ENCODE data around the gene CNTN4. TPM values are rescaled to one million over a fixed set of nuclear protein-coding genes. Genes with fewer than 3 reads are reported as not detected.

Gene CNTN4
- polyA plus RNA-seq, 4 donors, result 0.27 to 6.5 (median 2.6) TPM; not detected in 1

DNA sequence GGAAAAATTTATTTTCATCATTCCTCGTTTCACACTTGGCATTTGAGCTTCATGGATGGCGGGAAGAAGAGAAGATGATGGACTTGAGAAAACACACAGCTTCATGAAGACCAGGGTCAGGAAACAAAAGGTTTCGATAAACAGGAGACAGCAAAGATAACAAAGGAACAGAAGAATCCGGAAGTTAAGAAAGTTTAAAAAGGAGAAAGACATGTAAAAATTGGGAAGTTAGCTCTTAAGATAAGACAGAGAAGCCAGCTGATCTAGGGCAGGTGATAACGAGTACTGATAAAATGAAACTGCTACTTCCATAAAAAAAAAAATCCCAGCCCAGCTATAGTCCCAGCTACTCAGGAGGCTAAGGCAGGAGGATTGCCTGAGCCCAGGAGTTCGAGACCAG, 987.6 kb downstream of the CNTN4 start:
- no peak overlapping the region for H3K4me3 ChIP-seq (ENCODE audit: low read depth in 1 of 3, low read length in 3 of 3)
- H3K27me3 ChIP-seq (ENCODE audit: control insufficient read depth in 3 of 3, insufficient read depth in 3 of 3, low read length in 3 of 3), result no peaks in the 10 kb centered on the region
- H3K36me3 ChIP-seq (ENCODE audit: control insufficient read depth in 3 of 3, insufficient read depth in 2 of 3, low read depth in 1 of 3, low read length in 3 of 3), result no peaks in the 10 kb centered on the region
- H3K4me1 ChIP-seq (ENCODE audit: control insufficient read depth in 3 of 3, insufficient read depth in 2 of 3, low read depth in 1 of 3, low read length in 2 of 3), result no peaks in the 10 kb centered on the region
- H3K9me3 ChIP-seq (ENCODE audit: control insufficient read depth in 2 of 2, insufficient read depth in 1 of 2, low read depth in 1 of 2, low read length in 1 of 2), result no peaks in the 10 kb centered on the region
- FAIRE-seq (no peak), DNase-seq (no peak)
- H3K27ac ChIP-seq (ENCODE audit: low read depth in 1 of 3, low read length in 2 of 3), result no peak overlapping the region
- 67 to 70% (median 67%) methylated on average over 6 of the region's 6 CpGs for WGBS, 3 donors

DNA sequence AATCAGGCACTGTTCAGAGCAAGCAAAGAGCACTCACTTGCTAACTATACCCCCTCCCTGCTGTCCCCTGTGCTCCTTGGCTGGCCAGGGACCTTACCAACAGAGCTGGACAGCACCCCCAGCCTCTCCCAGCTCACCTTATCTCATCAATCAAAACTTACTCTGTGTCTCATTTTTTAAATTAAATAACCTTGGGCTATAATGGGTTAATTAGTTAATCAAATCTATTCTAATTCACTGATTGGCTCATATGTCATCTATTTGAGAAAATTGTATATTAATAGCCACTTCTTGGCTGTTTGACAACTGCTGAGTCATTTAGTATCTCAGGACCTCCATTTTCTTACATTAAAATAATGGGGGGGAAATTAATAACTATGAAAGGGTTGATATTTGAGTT, 988.6 kb downstream of the CNTN4 start:
- H3K4me3 ChIP-seq (ENCODE audit: low read depth in 1 of 3, low read length in 3 of 3), result no peak overlapping the region
- no peaks in the 10 kb centered on the region for H3K4me1 ChIP-seq (ENCODE audit: control insufficient read depth in 3 of 3, insufficient read depth in 2 of 3, low read depth in 1 of 3, low read length in 2 of 3)
- FAIRE-seq, result no peak
- H3K36me3 ChIP-seq (ENCODE audit: control insufficient read depth in 3 of 3, insufficient read depth in 2 of 3, low read depth in 1 of 3, low read length in 3 of 3), result no peaks in the 10 kb centered on the region
- no peak overlapping the region for H3K27ac ChIP-seq (ENCODE audit: low read depth in 1 of 3, low read length in 2 of 3)
- DNase-seq, result no peak
- H3K9me3 ChIP-seq (ENCODE audit: control insufficient read depth in 2 of 2, insufficient read depth in 1 of 2, low read depth in 1 of 2, low read length in 1 of 2), result no peaks in the 10 kb centered on the region
- no peaks in the 10 kb centered on the region for H3K27me3 ChIP-seq (ENCODE audit: control insufficient read depth in 3 of 3, insufficient read depth in 3 of 3, low read length in 3 of 3)

DNA sequence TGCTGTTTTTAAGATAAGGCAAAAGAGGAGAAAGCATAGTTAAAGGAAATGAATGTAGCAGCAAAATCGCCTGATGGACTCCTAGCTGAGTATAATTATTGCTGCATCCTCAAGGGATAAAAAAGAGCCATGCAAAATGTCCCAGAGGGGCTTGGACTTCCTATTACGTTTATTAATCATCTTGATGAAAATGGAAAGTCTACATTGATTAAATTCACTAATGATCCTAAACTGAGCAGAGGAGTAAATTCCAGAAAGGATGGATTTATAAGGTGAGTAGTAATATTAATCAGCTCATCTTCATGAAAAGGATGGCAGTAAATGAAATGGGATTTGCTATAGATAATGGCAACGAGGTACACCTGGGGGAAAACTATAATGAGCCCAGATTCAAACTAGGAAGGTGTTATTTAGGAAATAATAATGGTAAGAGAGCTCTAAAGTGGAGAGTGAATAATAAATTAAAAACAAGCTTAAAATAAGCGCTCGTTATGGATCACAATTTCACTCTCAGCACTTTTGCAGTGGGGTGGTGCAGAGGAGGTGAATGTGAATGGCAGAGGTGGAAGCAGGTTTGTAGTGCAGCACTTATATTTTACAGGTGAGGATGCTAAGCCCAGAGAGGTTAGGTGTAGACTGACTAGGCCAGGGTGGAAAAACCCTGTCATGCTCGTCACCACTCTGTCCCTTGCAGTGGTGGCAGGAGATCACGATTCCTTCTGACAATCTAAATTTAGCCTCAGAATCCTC, 989.2 kb downstream of the CNTN4 start:
- Histone ChIP-seq H3K4me1 (ENCODE audit: control insufficient read depth in 3 of 3, insufficient read depth in 2 of 3, low read depth in 1 of 3, low read length in 2 of 3) (no peaks in the 10 kb centered on the region), H3K4me3 (ENCODE audit: low read depth in 1 of 3, low read length in 3 of 3) (no peak overlapping the region), H3K9me3 (ENCODE audit: control insufficient read depth in 2 of 2, insufficient read depth in 1 of 2, low read depth in 1 of 2, low read length in 1 of 2) (no peaks in the 10 kb centered on the region), H3K36me3 (ENCODE audit: control insufficient read depth in 3 of 3, insufficient read depth in 2 of 3, low read depth in 1 of 3, low read length in 3 of 3) (no peaks in the 10 kb centered on the region), H3K27me3 (ENCODE audit: control insufficient read depth in 3 of 3, insufficient read depth in 3 of 3, low read length in 3 of 3) (no peaks in the 10 kb centered on the region), H3K27ac (ENCODE audit: low read depth in 1 of 3, low read length in 2 of 3) (no peak overlapping the region)
- 64 to 74% (median 66%) methylated on average over 7 of the region's 7 CpGs for WGBS, 3 donors
- no peak for FAIRE-seq
- DNase-seq, result no peak

DNA sequence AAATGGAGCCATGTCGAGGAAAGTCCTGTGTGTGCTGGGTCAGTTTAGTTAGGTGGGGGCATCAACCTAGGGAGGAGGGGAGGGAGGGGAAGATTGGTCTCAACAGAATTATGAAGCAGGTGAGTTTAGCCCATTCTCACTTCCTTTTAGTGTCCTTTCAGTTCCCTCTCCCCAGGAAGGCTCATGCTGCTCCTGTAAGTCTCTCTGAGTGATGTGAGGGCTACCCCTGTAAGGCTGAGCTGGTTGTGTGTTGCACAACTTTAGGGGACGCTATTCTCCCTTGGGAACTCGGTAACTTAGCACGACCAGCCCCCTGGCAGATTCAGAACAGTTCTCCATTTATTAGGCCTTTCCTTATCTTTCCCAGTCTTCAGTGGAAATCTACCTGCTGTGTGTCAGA, 990.4 kb downstream of the CNTN4 start:
- H3K27ac ChIP-seq (ENCODE audit: low read depth in 1 of 3, low read length in 2 of 3), result no peak overlapping the region
- no peaks in the 10 kb centered on the region for H3K9me3 ChIP-seq (ENCODE audit: control insufficient read depth in 2 of 2, insufficient read depth in 1 of 2, low read depth in 1 of 2, low read length in 1 of 2)
- DNase-seq (no peak), FAIRE-seq (no peak)
- H3K4me3 ChIP-seq (ENCODE audit: low read depth in 1 of 3, low read length in 3 of 3), result no peak overlapping the region
- H3K4me1 ChIP-seq (ENCODE audit: control insufficient read depth in 3 of 3, insufficient read depth in 2 of 3, low read depth in 1 of 3, low read length in 2 of 3), result no peaks in the 10 kb centered on the region
- no peaks in the 10 kb centered on the region for H3K27me3 ChIP-seq (ENCODE audit: control insufficient read depth in 3 of 3, insufficient read depth in 3 of 3, low read length in 3 of 3)
- H3K36me3 ChIP-seq (ENCODE audit: control insufficient read depth in 3 of 3, insufficient read depth in 2 of 3, low read depth in 1 of 3, low read length in 3 of 3), result no peaks in the 10 kb centered on the region
- WGBS, 3 donors, result 63 to 66% (median 65%) methylated on average over 4 of the region's 4 CpGs

DNA sequence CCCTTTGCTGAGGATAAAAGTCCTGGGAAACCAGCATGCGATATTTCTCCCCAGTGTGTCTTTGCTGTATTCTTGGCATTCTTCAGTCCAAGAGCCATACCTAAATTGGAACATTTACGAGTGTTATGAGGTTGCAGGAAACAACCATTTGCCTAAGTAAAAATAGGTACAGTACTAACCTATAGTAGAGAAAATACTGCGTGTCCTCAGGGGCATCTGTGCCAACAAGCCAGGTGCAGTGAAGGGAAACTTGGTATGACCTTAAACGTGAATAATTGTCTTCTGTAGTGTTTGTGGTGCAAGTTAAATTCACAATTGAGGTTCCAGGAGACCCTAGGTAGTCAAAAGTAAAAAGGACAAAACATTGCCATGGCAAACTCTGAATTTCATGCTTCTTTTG, 999.3 kb downstream of the CNTN4 start:
- Histone ChIP-seq H3K9me3 (ENCODE audit: control insufficient read depth in 2 of 2, insufficient read depth in 1 of 2, low read depth in 1 of 2, low read length in 1 of 2) (no peaks in the 10 kb centered on the region), H3K4me3 (ENCODE audit: low read depth in 1 of 3, low read length in 3 of 3) (no peak overlapping the region), H3K4me1 (ENCODE audit: control insufficient read depth in 3 of 3, insufficient read depth in 2 of 3, low read depth in 1 of 3, low read length in 2 of 3) (no peaks in the 10 kb centered on the region), H3K27me3 (ENCODE audit: control insufficient read depth in 3 of 3, insufficient read depth in 3 of 3, low read length in 3 of 3) (peaks cover 0 to 3% (median 0%) of the 10 kb centered on the region in 3 donors), H3K27ac (ENCODE audit: low read depth in 1 of 3, low read length in 2 of 3) (no peak overlapping the region), H3K36me3 (ENCODE audit: control insufficient read depth in 3 of 3, insufficient read depth in 2 of 3, low read depth in 1 of 3, low read length in 3 of 3) (no peaks in the 10 kb centered on the region)
- DNase-seq (no peak), FAIRE-seq (no peak)
- WGBS, 3 donors, result 37 to 66% (median 52%) methylated on average over 4 of the region's 4 CpGs

DNA sequence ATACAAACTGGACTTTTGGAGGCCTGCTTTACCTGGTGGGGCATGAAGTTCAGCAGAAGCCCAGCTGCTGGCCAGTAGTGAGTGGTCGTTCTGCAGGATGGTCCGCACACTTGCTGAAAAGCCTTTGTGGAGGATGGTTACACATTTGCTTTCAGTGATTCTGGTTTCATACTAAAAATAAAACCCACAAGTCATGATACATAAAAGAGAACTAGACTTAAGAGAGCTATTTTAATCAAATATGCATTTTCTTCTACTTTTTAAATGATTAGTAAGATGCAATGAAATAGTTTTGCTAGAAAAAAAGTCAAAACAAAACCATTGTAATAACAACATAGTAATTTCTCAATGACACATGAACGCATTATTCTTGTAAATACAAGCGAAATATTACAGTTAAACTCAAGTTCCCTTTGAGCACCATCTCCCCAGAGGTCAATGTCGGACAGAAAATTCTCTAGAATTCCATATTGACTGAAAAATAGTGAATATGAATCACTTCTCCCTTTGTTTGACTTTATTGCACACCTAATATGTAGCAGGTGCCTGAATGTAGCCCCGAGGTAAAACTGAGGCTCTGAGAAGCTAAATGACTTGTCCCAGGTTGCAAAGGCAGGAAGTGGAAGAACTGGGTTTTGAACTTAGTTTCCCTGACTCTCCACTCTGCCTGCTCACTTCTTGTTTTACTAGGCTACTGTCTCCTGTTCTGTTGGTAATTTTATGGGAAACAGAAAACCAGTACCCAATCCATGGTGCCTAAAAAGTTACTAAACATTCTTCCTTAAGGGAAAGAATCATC, 1003.2 kb downstream of the CNTN4 start:
- FAIRE-seq (no peak), DNase-seq (no peak)
- Histone ChIP-seq H3K36me3 (ENCODE audit: control insufficient read depth in 3 of 3, insufficient read depth in 2 of 3, low read depth in 1 of 3, low read length in 3 of 3) (no peaks in the 10 kb centered on the region), H3K4me3 (ENCODE audit: low read depth in 1 of 3, low read length in 3 of 3) (no peak overlapping the region), H3K4me1 (ENCODE audit: control insufficient read depth in 3 of 3, insufficient read depth in 2 of 3, low read depth in 1 of 3, low read length in 2 of 3) (no peaks in the 10 kb centered on the region), H3K27me3 (ENCODE audit: control insufficient read depth in 3 of 3, insufficient read depth in 3 of 3, low read length in 3 of 3) (peaks cover 0 to 3% (median 0%) of the 10 kb centered on the region in 3 donors), H3K9me3 (ENCODE audit: control insufficient read depth in 2 of 2, insufficient read depth in 1 of 2, low read depth in 1 of 2, low read length in 1 of 2) (no peaks in the 10 kb centered on the region), H3K27ac (ENCODE audit: low read depth in 1 of 3, low read length in 2 of 3) (no peak overlapping the region)
- WGBS, 3 donors, result 63 to 83% (median 71%) methylated on average over 6 of the region's 6 CpGs

DNA sequence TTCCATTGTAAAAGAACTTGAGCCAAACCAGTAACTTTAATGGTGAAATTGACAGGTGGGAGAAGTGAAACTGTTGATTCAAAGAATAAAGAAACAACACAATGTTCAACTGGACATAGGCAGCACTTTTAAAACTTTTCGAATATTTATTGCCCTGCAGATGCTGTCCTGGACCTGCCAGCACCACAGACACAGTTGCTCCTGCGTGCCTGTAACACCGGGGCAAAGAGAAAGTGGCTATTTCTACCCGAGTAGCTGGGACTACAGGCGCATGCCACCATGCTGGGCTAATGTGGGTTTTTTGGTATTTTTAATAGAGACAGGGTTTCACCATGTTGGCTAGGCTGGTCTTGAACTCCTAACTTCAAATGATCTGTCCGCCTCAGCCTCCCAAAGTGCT, 1004.1 kb downstream of the CNTN4 start:
- FAIRE-seq (no peak), DNase-seq (no peak)
- Histone ChIP-seq H3K36me3 (ENCODE audit: control insufficient read depth in 3 of 3, insufficient read depth in 2 of 3, low read depth in 1 of 3, low read length in 3 of 3) (no peaks in the 10 kb centered on the region), H3K27ac (ENCODE audit: low read depth in 1 of 3, low read length in 2 of 3) (no peak overlapping the region), H3K9me3 (ENCODE audit: control insufficient read depth in 2 of 2, insufficient read depth in 1 of 2, low read depth in 1 of 2, low read length in 1 of 2) (no peaks in the 10 kb centered on the region), H3K27me3 (ENCODE audit: control insufficient read depth in 3 of 3, insufficient read depth in 3 of 3, low read length in 3 of 3) (peaks cover 0 to 3% (median 0%) of the 10 kb centered on the region in 3 donors), H3K4me3 (ENCODE audit: low read depth in 1 of 3, low read length in 3 of 3) (no peak overlapping the region), H3K4me1 (ENCODE audit: control insufficient read depth in 3 of 3, insufficient read depth in 2 of 3, low read depth in 1 of 3, low read length in 2 of 3) (no peaks in the 10 kb centered on the region)
- 81 to 85% (median 83%) methylated on average over 6 of the region's 6 CpGs for WGBS, 3 donors

DNA sequence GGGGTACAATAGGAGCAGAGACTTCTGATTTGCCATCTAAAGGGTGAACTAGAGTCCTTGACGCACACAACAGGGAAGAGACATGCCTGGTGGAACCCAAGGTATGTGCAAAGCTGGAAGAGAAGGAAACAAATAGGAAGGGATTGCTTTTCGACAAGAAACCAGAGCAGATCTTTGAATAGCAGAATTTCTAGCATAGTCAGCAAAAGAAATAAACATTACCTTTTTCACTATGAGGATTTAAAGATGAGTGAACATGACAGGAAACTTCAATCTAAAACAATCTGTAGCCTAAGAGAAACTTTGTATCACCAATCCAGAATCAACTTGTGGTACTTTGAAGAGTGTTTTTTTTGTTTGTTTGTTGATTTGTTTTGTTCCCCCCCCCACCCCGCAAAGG, 1006.6 kb downstream of the CNTN4 start:
- 85 to 91% (median 89%) methylated on average over 3 of the region's 3 CpGs for WGBS, 3 donors
- H3K4me1 ChIP-seq (ENCODE audit: control insufficient read depth in 3 of 3, insufficient read depth in 2 of 3, low read depth in 1 of 3, low read length in 2 of 3), result no peaks in the 10 kb centered on the region
- no peak for FAIRE-seq

More for the DNA sequence above, 1006.6 kb downstream of the CNTN4 start:
- H3K27ac ChIP-seq (ENCODE audit: low read depth in 1 of 3, low read length in 2 of 3), result no peak overlapping the region
- no peaks in the 10 kb centered on the region for H3K9me3 ChIP-seq (ENCODE audit: control insufficient read depth in 2 of 2, insufficient read depth in 1 of 2, low read depth in 1 of 2, low read length in 1 of 2)
- DNase-seq, result no peak
- H3K4me3 ChIP-seq (ENCODE audit: low read depth in 1 of 3, low read length in 3 of 3), result no peak overlapping the region
- H3K27me3 ChIP-seq (ENCODE audit: control insufficient read depth in 3 of 3, insufficient read depth in 3 of 3, low read length in 3 of 3), result peaks cover 0 to 3% (median 0%) of the 10 kb centered on the region in 3 donors
- no peaks in the 10 kb centered on the region for H3K36me3 ChIP-seq (ENCODE audit: control insufficient read depth in 3 of 3, insufficient read depth in 2 of 3, low read depth in 1 of 3, low read length in 3 of 3)
